CD4-positive, alpha-beta T cell treated with Interleukin-17A for 1 hour (primary cell): ENCODE results near the gene KLF3.

Experiments
- DNase-seq: peaks from one replicate; pipeline ENCODE4 v3.0.0-alpha.2; 2020

The KLF3 gene

GRCh38 chr4:38698176-38698575, 34.2 kb downstream of the KLF3 start:
- no peak for DNase-seq

DNA sequence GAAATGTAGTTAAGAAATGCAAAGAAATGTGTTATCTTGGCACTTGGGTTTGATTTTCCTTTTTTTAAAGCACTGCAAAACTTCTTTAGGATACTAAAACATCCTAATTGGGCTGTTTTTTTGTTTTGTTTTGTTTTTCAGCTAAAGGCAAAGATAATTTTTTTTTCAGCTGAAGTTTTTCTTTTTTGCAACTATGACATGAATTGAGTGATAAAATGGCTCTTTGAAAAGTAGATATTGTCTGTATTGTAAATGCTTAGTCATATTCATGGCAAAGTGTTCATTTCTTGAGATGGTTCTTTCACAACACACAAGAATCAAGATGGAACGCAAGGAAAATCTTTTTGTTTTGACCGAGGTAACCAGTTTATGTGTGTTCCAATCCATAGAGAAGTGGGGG, 35.1 kb downstream of the KLF3 start:
- no peak for DNase-seq

DNA sequence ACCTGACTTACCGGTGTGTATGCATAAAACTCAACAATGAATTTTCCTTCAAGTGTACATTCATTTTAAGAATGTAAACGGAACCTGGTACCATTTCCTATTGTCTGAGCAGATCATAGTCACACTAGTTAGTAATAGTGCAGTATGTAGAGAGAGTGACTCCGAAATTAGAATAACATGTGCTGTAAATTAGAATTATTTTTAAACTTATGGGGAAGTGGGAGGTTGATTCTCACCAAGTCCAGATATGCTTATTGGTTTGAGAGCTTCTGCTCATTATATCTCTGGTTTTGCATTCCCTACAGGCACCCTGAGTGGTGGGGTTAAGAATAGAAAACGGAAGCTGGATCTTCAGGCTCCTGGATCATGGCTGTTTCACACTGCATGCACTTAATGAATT, 39.6 kb downstream of the KLF3 start:
- DNase-seq, result no peak

DNA sequence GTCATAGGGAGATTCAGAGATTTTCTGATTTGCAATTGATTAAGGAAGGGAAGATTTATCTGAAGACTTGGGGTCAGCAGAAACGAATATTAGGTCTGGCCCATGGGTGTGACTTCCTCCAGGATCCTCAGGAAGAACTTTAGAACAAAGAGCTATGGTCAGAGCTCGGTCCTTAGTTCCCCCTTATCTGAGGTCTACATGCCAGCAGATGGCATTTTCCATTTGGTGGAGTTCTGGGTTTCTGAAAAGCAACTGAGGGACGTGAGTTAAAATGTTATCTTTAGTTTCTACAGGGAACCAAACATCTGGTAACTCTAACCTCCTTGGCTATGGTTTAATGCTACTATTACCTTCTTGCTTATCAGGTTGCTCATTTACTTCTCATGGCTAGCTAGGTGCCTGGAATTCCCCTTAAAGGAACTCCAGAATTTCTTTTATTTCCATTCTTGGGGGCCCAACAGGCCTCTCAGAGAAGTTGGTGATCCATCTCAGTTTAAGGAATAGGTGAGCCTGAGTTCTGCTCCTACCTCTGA, 40.7 kb downstream of the KLF3 start:
- DNase-seq, result no peak

GRCh38 chr4:38706301-38706700, 42.3 kb downstream of the KLF3 start:
- no peak for DNase-seq

DNA sequence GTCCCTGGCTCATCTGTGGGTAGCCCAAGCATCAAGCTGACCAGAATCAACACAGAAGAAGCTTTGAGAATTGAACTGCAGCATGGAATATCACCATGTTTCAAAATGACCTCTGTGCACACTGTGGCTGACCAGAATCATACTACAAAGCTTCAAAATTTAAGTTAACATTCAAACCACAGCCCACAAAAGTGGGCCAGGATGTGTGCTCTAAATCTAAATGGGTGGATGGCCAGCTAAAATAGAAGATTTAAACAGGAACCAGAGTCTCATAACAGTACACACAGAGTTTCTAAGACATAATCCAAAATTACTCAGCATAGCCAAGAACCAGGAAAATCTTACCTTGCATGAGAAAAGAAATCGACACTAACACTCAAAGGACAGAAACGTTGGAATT, 46.1 kb downstream of the KLF3 start:
- DNase-seq, result no peak

DNA sequence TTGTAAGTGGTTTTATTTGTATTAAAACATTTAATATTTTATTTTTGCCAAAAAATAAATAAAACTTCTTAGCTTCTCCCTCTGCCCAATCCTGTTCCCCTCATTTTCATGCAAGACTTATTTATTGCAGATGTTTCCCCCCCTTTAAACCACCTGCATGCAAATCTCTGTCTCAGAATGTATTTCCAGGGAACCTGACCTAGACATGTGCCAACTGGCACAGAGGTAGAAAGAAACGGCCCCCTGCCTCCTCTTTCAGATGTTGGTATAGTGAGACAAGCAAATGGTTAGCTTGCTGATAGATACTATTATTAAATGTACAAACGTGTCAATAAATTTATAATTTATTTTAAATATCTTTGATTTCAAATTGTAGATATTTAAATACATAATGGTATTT, 47.1 kb downstream of the KLF3 start:
- DNase-seq, result no peak

DNA sequence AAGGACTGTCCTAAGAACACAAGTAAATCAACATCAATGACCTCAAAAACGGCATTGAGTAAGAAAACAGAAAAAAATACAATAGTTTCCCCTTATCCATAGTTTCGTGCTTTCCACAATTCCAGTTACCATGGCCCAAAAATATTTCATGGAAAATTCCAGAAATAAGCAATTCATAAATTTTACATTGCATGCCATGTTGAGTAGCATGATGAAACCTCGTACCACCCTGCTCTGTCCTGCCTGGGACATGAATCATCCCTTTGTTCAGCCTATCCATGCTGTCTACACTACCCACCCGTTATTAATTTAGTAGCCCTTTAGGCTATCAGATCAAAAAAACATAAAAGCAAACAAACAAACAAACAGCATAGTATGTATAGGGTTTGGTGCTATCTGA, 51.1 kb downstream of the KLF3 start:
- no peak for DNase-seq

GRCh38 chr4:38716256-38716655, 52.3 kb downstream of the KLF3 start:
- DNase-seq, result no peak

GRCh38 chr4:38717604-38718003, 53.6 kb downstream of the KLF3 start:
- no peak for DNase-seq

DNA sequence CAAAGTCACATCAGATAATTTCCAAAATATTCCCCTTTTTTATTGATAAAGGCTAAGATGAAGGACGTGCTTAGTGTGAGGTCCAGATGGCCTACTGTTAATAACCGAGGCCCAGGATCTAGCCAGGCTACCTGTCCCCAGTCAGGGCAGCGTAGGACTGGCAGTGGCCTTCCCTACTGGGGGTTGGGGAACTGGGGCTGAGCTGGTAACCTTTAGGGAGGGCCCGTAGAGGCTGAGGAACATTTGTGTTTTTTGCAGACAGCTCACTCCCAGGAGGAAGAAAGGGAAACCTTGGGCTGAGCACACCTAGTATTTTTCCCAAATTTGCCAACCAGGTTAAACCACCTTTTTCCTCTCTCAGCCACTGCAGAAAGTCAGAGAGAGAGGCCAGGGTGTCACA, 59.1 kb downstream of the KLF3 start:
- DNase-seq, result no peak

DNA sequence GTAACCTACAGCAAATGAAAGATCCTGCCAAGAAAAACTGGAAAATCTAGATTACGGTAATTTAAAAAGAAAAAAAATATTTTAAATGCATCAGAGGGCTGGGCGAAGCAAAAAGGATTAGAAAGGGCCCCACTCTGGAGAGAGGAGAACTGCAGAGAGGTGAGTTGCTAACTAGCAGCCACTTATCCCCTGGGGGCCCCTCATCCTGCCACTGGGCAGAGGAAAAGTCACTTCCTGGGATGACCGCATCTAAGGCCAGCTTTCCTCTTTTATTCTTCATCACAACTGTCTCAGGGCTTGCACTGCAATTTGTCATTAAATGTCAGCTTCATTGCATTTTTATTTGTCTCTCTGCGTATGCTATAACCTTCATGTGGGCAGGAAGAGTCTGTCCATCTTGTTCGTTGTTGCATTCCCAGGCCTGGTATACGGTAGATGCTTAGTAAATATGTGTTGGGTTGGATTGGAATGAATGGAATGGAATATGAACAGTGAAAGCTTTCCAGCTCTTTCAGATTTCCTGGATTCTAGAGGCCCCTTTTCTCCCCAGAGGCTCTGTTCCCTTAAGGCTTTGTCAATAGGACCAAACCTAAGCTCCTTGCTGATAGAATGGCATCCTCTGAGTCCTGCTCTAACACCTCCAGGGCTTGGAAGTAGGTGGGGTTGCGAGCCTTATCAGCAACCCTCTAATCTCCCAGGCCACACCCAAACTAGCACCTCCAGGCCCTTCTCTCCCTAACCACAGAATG, 59.9 kb downstream of the KLF3 start:
- DNase-seq, result no peak

- no peak for DNase-seq
These were observed 60.4 kb downstream of the KLF3 start for GRCh38 chr4:38724475-38724808.

DNA sequence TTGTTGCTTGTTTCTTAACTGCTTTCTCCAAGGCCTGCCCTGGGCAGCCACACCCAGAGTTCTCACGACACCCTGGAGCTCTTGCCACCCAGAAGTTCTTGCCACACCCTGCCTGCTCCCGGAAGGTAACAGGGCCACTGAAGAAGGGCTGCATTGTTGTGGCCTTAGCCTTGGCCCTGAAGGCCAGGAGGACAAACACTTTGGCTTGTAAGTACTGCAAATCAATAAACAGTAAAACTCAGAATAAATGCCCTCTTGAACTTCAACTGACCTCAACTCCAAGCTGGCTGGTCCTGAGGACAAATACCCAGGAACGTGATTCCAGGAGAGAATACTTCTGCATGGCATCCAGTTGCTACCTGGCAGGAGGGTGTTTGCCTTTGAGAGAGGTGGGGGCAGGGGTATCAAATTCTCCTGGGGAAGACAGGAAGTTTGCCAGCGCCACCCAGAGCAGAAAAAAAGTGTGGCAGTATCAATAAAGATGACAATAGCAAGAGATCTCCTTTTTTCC, 64.7 kb downstream of the KLF3 start:
- DNase-seq, result no peak

GRCh38 chr4:38730493-38730829, 66.5 kb downstream of the KLF3 start:
- DNase-seq, result no peak

- DNase-seq, result peak; percentile 86
These were observed 67.0 kb downstream of the KLF3 start for GRCh38 chr4:38730830-38731646.

DNA sequence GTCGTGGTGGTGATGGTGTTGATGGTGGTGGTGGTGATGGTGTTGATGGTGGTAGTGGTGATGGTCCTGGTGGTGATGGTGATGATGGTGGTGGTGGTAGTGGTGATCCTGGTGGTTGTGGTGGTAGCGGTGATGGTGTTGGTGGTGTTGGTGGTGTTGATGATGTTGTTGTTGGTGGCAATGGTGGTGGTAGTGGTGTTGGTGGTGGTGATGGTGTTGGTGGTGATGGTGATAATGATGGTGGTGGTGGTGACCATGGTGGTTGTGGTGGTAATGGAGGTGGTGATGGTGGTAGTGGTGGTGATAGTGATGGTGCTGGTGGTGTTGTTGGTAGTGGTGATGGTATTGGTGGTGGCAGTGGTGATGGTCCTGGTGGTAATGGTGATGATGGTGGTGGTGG, 69.7 kb downstream of the KLF3 start:
- DNase-seq, result peak; percentile 12

- DNase-seq, result no peak
These were observed 70.4 kb downstream of the KLF3 start for GRCh38 chr4:38734446-38734845.

DNA sequence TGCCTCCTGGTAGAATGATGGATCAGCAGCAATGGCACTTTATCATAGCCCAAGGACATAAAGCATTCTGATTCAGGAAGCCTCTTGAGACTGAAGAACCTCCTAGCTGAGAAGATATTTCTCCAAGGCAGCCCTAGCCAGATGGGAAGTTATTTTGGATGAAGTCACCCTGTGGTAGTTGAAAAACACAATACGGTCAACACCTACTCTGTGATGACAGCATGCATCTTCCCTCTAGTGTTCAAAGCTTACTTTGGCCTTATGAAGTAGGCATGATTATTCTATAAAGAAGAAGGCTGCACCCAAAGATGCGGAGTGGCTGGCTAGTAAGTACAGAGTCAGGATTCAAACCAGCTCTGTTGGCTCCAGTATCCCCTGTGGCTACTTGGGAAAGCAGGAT, 70.9 kb downstream of the KLF3 start:
- no peak for DNase-seq

DNA sequence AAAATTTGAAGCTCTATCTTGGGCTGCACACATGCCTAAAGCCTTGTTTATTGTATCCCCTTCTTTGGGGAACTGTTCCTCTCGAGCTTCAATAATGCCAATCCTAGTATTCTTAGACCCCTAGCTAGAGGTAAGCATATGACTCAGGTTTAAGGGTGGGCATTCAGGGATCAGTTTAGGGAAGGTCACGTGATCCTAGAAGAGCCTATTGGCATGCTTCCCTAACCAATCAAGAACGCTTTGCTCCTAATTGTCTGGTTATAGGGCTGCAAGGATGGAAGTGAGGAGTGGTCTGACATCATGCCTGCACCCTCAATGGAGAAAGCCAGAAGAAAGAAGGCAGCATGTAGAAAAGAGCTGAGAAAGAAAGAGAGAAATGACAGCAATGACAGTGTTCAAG, 71.9 kb downstream of the KLF3 start:
- DNase-seq, result no peak

GRCh38 chr4:38738940-38739803, 75.2 kb downstream of the KLF3 start:
- no peak for DNase-seq

DNA sequence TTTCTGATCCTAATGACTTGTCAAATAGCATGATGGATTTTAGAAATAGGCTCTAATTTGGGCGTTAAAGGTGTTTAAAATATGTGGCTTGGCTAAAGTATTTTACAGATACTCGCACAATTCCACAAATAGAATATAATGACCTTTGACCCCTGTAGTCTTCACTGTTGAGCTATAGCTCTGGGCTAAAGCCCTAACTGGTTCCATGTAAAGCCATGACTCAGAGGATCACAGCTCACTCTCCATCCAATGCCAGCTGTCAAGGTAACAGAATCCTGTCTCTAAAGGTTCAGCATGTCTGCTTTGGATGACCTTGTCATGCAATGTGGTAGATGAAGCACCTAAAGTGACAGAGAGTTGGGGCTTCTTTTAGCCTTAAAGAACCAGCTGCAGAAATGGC, 76.3 kb downstream of the KLF3 start:
- no peak for DNase-seq

DNA sequence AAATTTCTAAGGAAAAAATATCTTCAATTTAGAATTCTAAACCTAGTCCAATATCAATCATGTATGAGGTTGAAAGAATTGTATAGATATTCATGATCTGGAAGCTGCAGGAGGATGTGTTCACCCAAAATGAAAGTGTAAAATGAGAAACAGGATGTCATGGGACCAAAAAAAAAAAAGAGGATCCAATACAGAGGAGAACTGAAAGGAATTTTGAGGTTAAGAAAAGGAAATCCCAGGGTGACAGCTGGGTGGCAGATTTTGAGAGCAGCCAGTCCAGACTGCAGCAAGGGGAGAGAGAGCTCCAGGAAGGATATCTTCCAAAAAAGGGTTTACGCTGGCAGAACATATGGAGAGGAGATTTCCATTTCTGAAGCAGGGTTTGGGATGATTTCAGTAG, 79.9 kb downstream of the KLF3 start:
- DNase-seq, result no peak
